ENCODE results near the gene SLC2A10.

Gene SLC2A10

GRCh38 chr20:46701986-46702385 is 7.5 kb upstream of the SLC2A10 start:
- no peak overlapping the region for H3K4me3 ChIP-seq (ENCODE audit: low read depth, low read length)

GRCh38 chr20:46702447-46703203 is 6.8 kb upstream of the SLC2A10 start:
- H3K4me3 ChIP-seq (ENCODE audit: low read depth, low read length): no peak overlapping the region

DNA sequence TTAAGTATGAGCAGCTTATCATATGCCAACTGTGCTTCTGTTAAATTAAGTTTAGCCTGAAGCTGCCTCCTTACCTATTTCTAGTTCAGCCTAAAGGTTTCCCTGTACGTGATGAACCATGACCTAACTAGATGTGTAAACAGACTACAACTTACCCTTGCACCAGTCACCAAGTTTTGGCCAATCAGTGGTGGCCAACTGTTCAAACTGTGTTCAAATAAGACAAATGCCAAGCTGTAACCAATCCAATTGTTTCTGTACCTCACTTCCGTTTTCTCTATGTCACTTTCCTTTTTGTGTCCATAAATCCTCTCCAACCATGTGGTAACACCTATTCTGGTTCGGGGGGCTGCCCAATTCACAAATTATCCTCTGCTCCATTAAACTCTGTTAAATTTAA is 6.0 kb upstream of the SLC2A10 start:
- no peak overlapping the region for H3K4me3 ChIP-seq (ENCODE audit: low read depth, low read length)

GRCh38 chr20:46704714-46705377 is 4.6 kb upstream of the SLC2A10 start:
- H3K4me3 ChIP-seq (ENCODE audit: low read depth, low read length): no peak overlapping the region

- H3K4me3 ChIP-seq (ENCODE audit: low read depth, low read length): no peak overlapping the region
Observed at GRCh38 chr20:46705378-46705729, 4.1 kb upstream of the SLC2A10 start.

- no peak overlapping the region for H3K4me3 ChIP-seq (ENCODE audit: low read depth, low read length)
Observed at GRCh38 chr20:46706242-46706641, 3.2 kb upstream of the SLC2A10 start.

DNA sequence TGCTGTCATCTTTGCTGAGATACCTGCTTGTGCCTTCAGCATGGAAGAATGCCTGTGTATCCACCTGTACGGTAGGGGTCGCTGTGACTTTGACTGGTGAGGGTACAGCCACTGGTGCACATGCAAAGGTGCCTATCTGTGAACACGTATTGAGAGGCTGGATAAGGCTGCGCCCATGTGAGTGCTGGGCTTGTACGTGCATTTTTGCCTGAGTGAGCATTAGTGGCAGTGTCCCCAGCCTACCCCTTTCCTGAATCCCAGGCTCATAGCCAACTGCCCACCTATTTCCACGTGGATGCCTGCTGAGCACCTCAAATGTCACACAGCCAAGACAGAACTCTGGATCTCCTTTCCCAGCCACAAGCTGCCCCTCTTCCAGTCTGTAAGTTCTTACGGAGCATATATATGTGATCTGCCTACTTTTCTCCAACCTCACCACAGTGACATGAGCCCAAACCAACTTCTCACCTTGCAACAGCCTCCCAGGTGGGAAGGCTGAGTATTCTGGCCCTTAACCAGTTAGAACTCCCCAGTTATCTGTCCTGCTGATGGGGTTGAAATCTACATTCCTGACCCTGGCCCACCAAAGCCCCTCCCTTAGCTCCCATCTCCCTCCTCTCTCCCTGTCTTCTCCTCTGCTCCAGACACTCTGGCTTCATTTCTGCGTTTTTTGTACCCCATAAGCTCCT is 1.1 kb upstream of the SLC2A10 start:
- H3K4me3 ChIP-seq (ENCODE audit: low read depth, low read length): no peak overlapping the region

DNA sequence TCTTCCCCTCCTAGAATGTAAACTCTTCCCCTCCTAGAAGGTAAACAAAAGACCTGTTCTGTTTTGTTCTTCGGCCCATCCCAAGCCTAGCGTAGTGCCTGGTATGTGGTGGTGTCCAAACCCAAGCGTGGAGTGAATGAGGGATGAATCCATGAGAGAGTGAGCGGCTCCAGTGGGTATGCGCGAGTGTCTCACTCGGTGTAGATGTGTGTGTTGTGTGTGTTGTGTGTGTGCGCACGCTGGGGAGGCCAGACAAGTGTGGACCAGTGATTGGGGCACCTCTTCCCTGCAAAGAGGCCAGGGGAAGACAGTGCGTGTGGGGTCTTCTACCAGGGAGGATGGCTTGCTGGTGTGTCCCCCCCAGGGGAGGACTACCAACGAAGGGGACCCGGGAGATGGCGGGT is 392 bp upstream of the SLC2A10 start:
- H3K4me3 ChIP-seq (ENCODE audit: low read depth, low read length): no peak overlapping the region

DNA sequence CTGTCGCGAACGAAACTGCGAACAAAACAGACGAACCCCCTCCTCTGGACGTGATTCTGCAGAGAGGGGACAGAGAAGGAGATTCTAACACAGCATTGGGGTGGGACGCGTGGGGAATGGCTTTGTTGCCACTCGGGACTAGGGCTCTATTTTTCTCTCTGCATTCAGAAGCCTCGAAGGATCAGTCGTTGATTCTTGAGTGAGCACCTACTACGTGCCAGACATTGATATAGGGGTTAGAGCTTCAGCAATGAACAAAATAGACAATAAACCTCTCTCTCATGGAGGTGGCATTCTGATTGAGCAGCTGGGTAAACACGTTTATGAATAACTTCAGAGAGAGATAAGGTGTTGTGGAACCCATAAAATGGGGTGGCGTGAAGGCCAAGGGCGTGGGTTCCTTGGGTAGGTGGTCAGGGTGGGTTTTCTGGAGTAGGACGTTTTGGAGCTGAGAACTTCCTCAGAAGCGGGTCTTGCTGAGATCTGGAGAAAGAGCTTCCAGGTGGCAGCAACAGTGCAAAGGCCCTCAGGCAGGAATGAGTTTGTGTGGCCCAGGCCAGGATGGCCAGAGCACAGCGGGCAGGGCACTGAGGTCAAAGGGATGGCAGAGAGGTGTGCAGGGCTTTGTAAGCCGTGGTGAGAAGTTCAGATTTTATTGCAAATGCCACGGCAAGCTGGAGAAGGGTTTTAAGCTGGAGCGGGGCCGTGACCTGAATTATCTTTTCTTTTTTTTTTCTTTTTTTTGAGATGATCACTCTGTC is 884 bp downstream of the SLC2A10 start:
- peak overlapping the region; percentile 52 for H3K4me3 ChIP-seq (ENCODE audit: low read depth, low read length)

DNA sequence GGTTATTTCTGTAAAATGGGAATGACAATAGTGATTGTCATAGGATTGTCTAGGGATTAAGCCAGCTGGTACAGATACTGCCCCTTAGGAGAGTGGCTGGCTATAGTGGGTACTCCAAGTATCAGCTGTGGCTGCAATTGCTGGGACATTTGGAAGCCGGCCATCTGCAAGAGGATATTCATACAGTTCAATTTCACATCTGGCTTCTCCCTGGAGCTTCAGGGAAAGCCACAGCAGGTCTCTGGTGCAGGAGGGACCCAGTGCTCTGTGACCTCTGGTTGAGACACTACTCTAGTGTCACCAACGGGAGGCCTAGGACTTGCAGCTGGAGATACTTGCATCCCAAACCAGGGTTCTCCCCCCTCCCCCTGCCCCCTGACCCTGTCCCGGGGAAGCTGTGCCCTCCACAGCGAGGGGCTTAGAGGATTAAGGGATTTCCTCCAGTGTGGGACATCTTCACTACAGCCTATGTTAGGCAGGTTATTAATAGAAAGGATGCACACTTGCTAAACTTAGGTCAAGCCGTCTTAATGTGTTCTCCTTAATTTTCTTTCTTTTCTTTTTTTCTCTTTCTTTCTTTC is 2.7 kb downstream of the SLC2A10 start:
- H3K4me3 ChIP-seq (ENCODE audit: low read depth, low read length): no peak overlapping the region

DNA sequence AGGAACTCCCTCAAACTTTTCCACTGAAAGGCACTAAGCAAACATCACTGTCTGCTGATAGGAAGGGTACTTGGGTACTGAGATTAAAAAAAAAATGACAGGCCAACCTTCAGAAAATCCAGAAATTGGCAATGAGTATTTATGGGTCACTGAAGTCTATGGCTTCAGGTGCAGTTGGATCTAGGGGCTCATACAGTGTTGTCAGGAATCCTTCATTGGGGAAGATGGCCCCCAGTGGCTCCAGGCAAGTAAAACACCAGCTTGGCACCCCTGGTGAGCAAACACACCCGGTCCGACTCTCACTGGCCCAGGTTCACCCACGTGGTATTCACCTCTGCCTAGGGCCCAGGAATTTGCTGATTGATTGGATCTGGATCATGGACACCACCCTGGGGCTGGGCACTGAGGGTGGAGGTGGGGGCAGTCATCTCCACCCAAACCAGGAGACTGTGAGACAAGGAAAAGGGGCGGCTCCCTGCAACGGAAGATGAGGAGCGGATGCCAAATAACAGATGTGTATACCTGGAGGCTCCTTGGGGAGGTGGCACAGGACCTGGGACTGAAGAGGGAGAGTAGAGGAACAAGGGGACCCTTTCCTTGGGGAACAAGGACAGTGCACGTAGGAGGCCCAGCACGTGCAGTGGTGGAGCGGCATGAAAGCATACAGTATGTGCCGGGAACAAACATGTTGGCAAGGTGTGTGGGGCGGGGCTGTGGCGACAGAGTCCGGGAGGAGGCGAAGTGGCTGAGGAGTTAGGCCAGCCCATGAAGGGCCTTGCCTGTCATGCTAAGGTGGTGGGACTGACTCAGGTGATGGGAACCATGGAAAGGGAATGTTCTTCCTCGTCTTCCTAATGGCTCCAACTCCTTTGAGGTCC is 4.7 kb downstream of the SLC2A10 start:
- no peak overlapping the region for H3K4me3 ChIP-seq (ENCODE audit: low read depth, low read length)

- no peak overlapping the region for H3K4me3 ChIP-seq (ENCODE audit: low read depth, low read length)
Observed at GRCh38 chr20:46715292-46715756, 5.9 kb downstream of the SLC2A10 start.

- no peak overlapping the region for H3K4me3 ChIP-seq (ENCODE audit: low read depth, low read length)
Observed at GRCh38 chr20:46717818-46718541, 8.5 kb downstream of the SLC2A10 start.

GRCh38 chr20:46720019-46720418 is 10.6 kb downstream of the SLC2A10 start:
- H3K4me3 ChIP-seq (ENCODE audit: low read depth, low read length): no peak overlapping the region

DNA sequence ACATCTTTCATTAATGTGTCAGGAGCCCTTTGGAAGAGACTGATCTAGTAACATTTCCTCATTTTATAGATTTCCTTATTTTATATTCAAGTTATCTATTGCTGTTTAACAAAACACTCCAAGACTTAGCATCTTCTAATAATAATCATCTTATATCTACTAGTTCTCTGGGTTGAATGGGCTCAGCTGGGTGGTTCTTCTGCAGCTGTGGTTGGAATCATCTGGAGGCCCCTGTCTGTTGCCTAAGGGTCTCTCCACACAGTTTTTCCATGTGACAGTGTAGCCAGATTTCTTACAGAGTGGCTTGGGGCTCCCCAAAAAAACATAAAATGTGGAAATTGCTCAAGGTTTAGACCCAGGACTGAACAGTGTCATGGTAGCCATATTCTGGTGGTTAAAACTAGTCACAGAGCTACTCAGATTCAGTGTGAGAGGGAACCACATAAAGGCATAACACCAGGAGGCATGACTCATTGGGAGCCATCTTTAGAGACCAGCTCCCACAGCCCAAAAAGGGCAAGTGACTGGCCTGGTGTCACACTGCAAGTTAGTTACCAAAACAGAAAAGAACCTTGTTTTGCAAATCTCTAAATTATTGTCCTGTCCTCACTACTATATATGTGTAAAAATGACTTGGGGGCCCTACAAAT is 11.5 kb downstream of the SLC2A10 start:
- no peak overlapping the region for H3K4me3 ChIP-seq (ENCODE audit: low read depth, low read length)

GRCh38 chr20:46721476-46721875 is 12.0 kb downstream of the SLC2A10 start:
- H3K4me3 ChIP-seq (ENCODE audit: low read depth, low read length): no peak overlapping the region

DNA sequence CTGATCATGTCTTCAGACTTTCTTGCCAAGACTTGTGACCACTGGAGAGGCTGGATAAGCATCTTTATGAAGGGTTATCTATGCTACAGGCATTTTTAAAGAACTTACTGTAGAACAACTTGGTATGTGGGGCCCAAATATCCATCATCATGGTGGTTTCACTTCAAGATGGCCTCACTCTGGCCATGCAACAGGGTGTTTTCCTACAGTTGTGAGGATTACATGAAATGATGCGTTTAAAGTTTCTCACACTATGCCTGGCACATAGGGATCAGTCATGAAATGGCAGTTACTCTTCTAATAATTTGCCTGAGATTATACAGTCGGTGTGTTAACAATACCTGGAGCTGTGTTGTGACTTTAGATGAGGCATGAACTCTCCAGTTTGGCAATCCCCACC is 13.0 kb downstream of the SLC2A10 start:
- no peak overlapping the region for H3K4me3 ChIP-seq (ENCODE audit: low read depth, low read length)

GRCh38 chr20:46723039-46723438 is 13.6 kb downstream of the SLC2A10 start:
- no peak overlapping the region for H3K4me3 ChIP-seq (ENCODE audit: low read depth, low read length)

Data from iPS-11a (cell line).